ENCODE measurements around the gene PRKAR2A. TPM values are rescaled to one million over a fixed set of nuclear protein-coding genes. Genes with fewer than 3 reads are reported as not detected.
"Not testable (repeated sequence)": the region's sequence is repeated elsewhere in the genome, so short reads cannot be mapped to it uniquely, and the experiment has no call there.

PRKAR2A gene
- total RNA-seq, 2 donors from 2014 or later = 30.8 to 40.4 TPM

DNA sequence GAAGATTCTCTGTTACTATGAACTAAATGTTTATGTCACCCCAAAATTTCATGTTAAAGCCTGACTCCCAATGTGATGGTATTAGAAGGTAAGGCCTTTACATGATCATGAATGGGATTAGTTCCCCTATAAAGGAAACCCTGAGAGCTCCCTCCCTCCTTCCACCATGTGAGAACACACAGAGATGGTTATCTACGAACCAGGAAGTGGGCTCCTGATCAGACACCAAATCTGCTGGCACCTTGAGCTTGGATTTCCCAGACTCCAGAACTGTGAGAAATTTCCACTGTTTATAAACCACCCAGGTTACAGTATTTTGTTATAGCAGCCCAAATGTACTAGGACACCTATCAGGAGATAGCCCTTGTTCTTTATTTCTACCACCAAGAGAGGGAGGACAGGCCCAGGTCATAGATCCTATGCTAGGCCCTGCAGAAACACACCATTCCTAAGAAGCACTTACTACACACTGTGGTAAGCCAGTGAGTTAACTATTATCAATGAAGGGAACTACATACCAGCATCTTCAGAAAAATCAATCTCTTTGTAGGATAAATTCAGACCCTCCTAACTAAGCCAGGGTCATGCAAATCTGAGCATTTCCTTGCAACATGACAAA lies 59.0 kb downstream of the PRKAR2A start:
- peaks cover 15% of the 10 kb centered on the region for H3K4me1 Mint-ChIP-seq
- peaks cover 4% of the 10 kb centered on the region for H3K36me3 Mint-ChIP-seq (ENCODE audit: low read depth)
- H3K27me3 Mint-ChIP-seq = no peaks in the 10 kb centered on the region
- DNase-seq (no peak), ATAC-seq (peak; percentile 58)
- no peaks in the 10 kb centered on the region for H3K9me3 ChIP-seq (ENCODE audit: control insufficient read depth, low read length, poor library complexity, severe bottlenecking)
- H3K4me3 Mint-ChIP-seq = no peak overlapping the region
- H3K27ac Mint-ChIP-seq = peak overlapping the region; percentile 34

DNA sequence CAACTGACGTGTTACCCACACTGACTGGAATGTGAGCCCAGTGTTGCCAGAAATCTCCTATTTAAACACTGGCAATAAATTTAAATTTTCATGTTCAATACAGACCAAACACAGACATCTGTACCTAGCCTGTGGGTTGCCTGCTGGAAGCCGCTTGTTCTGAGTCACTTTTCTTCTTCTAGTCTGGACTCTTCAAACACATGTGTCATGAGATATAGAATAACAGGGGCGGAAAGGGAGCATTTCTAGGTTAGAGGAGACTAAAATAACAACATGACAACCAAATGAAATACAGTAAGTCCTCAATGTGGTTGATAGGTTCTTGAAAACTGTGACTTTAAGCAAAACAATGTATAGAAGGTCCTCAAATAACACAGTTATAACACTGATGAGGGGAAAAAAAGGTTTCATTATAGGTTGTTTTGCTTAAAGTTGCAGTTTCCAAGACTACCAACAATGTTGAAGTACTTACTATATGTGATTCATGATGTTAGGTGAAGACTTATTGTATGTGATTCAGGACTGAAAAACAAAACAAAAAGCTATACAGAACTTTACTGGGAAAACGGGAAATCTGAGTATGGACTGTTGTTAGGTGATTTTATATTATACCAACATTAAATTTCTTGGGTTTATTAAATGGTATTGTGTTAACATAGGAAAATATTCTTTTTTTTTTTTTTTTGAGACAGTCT lies 63.1 kb downstream of the PRKAR2A start:
- ATAC-seq = no peak
- peaks cover 4% of the 10 kb centered on the region for H3K36me3 Mint-ChIP-seq (ENCODE audit: low read depth)

DNA sequence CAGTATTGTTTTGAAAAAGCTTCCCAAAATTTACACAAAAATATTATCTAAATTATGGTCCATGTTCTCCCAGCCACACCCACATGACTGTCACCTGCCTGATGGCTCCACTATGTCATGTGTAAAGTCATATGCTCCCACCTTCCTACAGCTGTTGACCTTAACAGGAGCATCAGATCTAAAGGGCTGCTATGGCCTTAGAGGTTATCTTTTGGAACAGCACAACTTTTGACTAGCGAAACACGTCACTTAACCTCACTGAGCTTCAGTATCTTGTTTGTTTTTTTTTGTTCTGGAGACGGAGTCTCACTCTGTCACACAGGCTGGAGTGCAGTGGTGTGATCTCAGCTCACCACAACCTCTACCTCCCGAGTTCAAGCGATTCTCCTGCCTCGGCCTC lies 64.4 kb downstream of the PRKAR2A start:
- no peak for DNase-seq
- no peaks in the 10 kb centered on the region for H3K9me3 ChIP-seq (ENCODE audit: control insufficient read depth, low read length, poor library complexity, severe bottlenecking)
- Mint-ChIP-seq H3K27me3 (no peaks in the 10 kb centered on the region), H3K27ac (peak overlapping the region; percentile 57), H3K4me1 (peaks cover 2% of the 10 kb centered on the region), H3K4me3 (no peak overlapping the region), H3K36me3 (ENCODE audit: low read depth) (peaks cover 4% of the 10 kb centered on the region)
- no peak for ATAC-seq

More for the DNA sequence above, 63.1 kb downstream of the PRKAR2A start:
- Mint-ChIP-seq H3K27me3 (no peaks in the 10 kb centered on the region), H3K27ac (no peak overlapping the region), H3K4me3 (no peak overlapping the region), H3K4me1 (peaks cover 10% of the 10 kb centered on the region)
- no peaks in the 10 kb centered on the region for H3K9me3 ChIP-seq (ENCODE audit: control insufficient read depth, low read length, poor library complexity, severe bottlenecking)
- no peak for DNase-seq

DNA sequence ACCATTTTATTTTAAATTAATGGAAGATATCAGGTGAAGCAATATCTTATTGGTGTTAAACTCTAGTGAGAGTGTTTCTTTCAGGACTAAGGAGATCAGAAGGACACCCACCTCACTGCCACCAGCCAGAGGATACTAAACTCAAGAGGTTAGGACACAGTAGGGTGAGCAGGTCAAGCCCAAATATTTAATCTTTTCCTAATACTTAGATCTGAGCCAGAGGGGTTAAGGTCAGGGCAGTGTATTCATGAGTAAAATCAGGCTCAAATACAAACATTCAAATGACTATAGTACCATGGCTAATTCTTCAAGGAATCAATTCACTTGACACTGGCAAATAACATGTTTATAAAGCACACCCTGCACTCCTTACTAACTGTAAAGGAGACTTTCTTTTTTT lies 65.6 kb downstream of the PRKAR2A start:
- H3K36me3 Mint-ChIP-seq (ENCODE audit: low read depth) = peaks cover 4% of the 10 kb centered on the region
- no peak overlapping the region for H3K27ac Mint-ChIP-seq
- H3K4me3 Mint-ChIP-seq = no peak overlapping the region
- no peak for DNase-seq
- no peak for ATAC-seq
- no peaks in the 10 kb centered on the region for H3K27me3 Mint-ChIP-seq
- no peaks in the 10 kb centered on the region for H3K9me3 ChIP-seq (ENCODE audit: control insufficient read depth, low read length, poor library complexity, severe bottlenecking)
- H3K4me1 Mint-ChIP-seq = peaks cover under 1% of the 10 kb centered on the region

DNA sequence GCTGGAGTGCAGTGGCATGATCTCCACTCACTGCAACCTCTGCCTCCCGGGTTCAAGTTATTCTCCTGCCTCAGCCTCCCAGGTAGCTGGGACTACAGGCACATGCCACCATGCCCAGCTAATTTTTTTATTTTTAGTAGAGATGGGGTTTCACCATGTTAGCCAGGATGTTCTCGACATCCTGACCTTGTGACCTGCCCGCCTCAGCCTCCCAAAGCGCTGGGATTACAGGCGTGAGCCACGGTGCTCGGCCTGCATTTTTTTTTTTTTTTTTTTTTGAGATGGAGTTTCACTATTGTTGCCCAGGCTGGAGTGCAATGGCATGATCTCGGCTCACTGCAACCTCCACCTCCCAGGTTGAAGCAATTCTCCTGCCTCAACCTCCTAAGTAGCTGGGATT lies 69.1 kb downstream of the PRKAR2A start:
- not testable (repeated sequence) for H3K36me3 Mint-ChIP-seq (ENCODE audit: low read depth); H3K4me1 Mint-ChIP-seq; H3K27me3 Mint-ChIP-seq; H3K27ac Mint-ChIP-seq; H3K4me3 Mint-ChIP-seq; H3K9me3 ChIP-seq (ENCODE audit: control insufficient read depth, low read length, poor library complexity, severe bottlenecking); ATAC-seq; DNase-seq

DNA sequence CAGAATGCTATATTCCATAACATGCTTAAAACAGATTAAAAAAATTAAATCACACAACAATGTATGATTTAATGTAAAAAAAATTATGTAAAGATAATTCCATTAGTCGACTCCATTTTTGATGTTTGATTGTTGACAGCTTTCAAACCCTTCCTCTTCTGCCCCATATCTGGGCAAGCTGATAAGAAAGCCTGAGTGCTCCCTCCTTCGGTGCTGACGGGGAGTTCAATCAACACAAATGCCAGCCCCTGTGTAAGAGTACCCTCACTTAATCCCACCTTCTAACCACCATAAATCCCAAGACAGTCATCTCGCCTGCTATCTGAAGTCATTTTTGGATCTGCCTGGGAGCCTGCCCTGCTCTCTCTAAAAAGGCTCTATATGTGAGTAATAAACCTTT lies 70.8 kb downstream of the PRKAR2A start:
- Mint-ChIP-seq H3K4me1 (peaks cover 3% of the 10 kb centered on the region), H3K4me3 (no peak overlapping the region), H3K36me3 (ENCODE audit: low read depth) (peaks cover 2% of the 10 kb centered on the region), H3K27ac (peak overlapping the region; percentile 19), H3K27me3 (no peaks in the 10 kb centered on the region)
- H3K9me3 ChIP-seq (ENCODE audit: control insufficient read depth, low read length, poor library complexity, severe bottlenecking) = no peaks in the 10 kb centered on the region
- ATAC-seq = no peak
- no peak for DNase-seq

DNA sequence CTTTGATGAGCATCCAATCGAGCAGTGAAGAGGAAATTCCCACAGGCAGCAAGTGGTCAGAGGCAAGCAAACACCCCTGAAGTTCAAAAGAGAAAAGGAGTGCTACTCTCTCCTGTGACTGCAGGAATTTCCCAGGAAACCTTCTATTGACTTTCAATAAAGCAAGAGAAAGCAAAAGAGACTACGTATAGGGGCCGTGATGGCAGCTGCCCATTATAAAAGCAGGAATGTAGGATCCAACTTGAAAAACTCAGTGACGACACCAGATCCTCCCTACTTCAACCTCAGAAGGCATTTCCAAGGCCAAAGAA lies 77.5 kb downstream of the PRKAR2A start:
- H3K4me3 Mint-ChIP-seq = no peak overlapping the region
- no peaks in the 10 kb centered on the region for H3K9me3 ChIP-seq (ENCODE audit: control insufficient read depth, low read length, poor library complexity, severe bottlenecking)
- ATAC-seq (no peak), DNase-seq (no peak)
- H3K4me1 Mint-ChIP-seq = no peaks in the 10 kb centered on the region
- H3K27me3 Mint-ChIP-seq = no peaks in the 10 kb centered on the region
- peaks cover 10% of the 10 kb centered on the region for H3K36me3 Mint-ChIP-seq (ENCODE audit: low read depth)
- H3K27ac Mint-ChIP-seq = peak overlapping the region; percentile 45

DNA sequence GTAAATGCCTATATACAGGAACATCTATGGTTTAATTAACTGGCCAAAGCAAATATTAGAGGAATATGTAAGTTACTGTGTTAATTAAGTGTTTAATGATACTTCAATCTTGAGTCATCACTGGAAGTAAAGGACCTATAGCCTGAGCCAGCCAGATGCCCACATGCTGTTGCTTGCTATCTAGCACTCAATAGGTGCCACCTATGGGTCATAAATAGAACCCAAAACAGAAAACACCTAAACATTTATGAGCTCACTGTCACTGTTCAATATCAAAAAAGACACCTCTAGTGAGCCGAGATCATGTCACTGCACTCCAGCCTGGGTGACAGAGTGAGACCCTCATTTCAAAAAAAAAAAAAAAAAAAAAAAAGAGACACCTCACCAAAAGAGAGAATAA lies 82.3 kb downstream of the PRKAR2A start:
- no peak for DNase-seq
- Mint-ChIP-seq H3K27me3 (no peaks in the 10 kb centered on the region), H3K4me3 (no peak overlapping the region), H3K4me1 (no peaks in the 10 kb centered on the region), H3K36me3 (ENCODE audit: low read depth) (peaks cover 9% of the 10 kb centered on the region), H3K27ac (peak overlapping the region; percentile 89)
- peak; percentile 36 for ATAC-seq
- no peaks in the 10 kb centered on the region for H3K9me3 ChIP-seq (ENCODE audit: control insufficient read depth, low read length, poor library complexity, severe bottlenecking)

DNA sequence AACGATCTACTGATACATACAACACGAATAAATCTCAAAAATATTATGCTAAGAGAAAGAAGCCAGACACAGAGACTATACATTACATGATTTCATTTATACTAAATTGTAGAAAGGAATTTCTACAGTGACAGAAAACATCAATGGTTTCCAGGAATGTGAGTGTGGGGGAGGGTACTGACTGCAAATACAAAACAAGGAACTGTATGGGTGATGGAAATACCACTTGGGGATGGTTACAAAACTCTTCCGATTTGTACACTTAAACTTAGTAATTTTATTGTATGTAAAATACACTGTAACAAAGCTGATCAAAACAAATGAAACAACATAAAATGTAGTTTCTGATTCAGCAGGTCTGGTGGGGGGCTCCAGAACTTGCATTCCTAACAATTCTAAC lies 84.9 kb downstream of the PRKAR2A start:
- H3K36me3 Mint-ChIP-seq (ENCODE audit: low read depth) = peaks cover 8% of the 10 kb centered on the region
- no peak overlapping the region for H3K4me3 Mint-ChIP-seq

DNA sequence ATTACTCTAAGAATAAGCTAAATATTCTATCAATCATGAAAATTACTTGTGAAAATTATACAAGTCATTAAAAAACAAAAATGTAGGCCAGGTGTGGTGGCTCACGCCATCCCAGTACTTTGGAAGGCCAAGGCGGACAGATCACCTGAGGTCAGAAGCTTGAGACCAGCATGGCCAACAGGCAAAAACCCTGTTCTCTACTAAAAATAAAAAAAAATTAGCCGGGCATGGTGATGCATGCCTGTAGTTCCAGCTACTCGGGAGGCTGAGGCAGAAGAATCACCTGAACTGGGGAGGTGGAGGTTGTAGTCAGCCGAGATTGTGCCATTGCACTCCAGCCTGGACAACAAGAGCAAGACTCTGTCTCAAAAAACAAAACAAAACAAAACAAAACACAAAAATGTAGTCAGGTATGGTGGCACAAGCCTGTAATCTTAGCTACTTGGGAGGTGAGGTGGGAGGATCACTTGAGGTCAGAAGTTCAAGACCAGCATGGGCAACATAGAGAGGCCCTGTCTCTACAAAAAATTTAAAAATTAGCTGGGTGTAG lies 87.6 kb downstream of the PRKAR2A start:
- not testable (repeated sequence) for H3K27me3 Mint-ChIP-seq; ATAC-seq; H3K4me1 Mint-ChIP-seq; DNase-seq; H3K36me3 Mint-ChIP-seq (ENCODE audit: low read depth); H3K9me3 ChIP-seq (ENCODE audit: control insufficient read depth, low read length, poor library complexity, severe bottlenecking); H3K4me3 Mint-ChIP-seq
- H3K27ac Mint-ChIP-seq = peak overlapping the region; percentile 21

More for the DNA sequence above, 84.9 kb downstream of the PRKAR2A start:
- Mint-ChIP-seq H3K27ac (no peak overlapping the region), H3K4me1 (no peaks in the 10 kb centered on the region), H3K27me3 (no peaks in the 10 kb centered on the region)
- ATAC-seq (no peak), DNase-seq (no peak)
- H3K9me3 ChIP-seq (ENCODE audit: control insufficient read depth, low read length, poor library complexity, severe bottlenecking) = no peaks in the 10 kb centered on the region

DNA sequence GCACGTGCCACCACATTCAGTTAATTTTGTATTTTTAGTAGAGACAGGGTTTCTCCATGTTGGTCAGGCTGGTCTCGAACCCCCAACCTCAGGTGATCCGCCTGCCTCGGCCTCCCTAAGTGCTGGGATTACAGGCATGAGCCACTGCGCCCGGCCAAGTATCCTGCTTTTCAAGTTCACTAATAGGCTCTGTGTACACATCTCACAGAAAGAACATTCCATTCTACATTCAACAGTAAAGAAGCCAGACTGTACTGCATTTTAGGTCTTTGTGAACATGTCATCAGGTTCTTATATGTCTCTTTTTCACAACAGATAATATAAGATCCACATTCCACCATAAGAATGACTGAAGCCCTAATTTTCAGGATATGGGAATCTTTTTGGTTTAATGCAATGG lies 88.1 kb downstream of the PRKAR2A start:
- not testable (repeated sequence) for DNase-seq; H3K9me3 ChIP-seq (ENCODE audit: control insufficient read depth, low read length, poor library complexity, severe bottlenecking); H3K4me1 Mint-ChIP-seq; H3K27me3 Mint-ChIP-seq; H3K4me3 Mint-ChIP-seq; H3K36me3 Mint-ChIP-seq (ENCODE audit: low read depth); ATAC-seq
- peak overlapping the region; percentile 21 for H3K27ac Mint-ChIP-seq

DNA sequence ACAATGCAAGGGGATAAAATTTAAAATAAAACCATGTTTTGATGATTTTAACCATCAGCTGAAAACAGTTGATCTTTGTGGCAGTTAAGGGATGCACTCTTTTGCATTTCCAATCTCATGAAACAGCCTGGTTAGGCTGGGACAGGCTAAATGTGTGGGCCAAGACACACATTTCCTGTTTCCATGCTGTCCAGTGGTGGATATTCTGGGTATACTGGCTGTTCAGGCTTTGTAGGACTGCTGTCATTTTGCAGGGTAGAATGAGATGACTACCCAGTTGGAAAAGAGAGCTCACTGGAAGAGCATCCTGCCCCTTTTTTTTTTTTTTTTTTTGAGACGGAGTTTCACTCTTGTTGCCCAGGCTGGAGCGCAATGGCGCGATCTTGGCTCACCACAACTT lies 88.6 kb downstream of the PRKAR2A start:
- no peaks in the 10 kb centered on the region for H3K9me3 ChIP-seq (ENCODE audit: control insufficient read depth, low read length, poor library complexity, severe bottlenecking)
- Mint-ChIP-seq H3K27ac (peak overlapping the region; percentile 21), H3K36me3 (ENCODE audit: low read depth) (peaks cover 4% of the 10 kb centered on the region), H3K4me1 (peaks cover 3% of the 10 kb centered on the region), H3K4me3 (no peak overlapping the region), H3K27me3 (no peaks in the 10 kb centered on the region)
- no peak for DNase-seq
- no peak for ATAC-seq

DNA sequence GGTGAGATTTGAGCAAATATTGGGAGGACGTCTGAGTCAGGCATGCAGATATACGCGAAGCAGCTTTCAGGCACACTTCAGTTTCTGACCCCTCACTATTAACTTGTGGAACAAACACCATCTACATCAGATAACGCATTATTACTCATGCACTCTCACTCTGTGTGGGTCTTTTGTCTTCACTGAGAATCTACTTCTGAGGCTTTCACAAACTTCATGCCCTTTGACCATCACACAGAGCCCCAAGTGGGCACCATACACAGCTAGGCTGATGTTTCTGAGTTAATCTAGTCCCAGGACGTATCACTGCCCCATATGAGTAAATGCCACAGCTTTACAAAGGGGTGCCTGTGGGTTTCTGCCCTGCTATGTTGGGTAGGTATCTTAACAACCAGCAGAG lies 91.0 kb downstream of the PRKAR2A start:
- H3K4me1 Mint-ChIP-seq = peaks cover 3% of the 10 kb centered on the region
- no peaks in the 10 kb centered on the region for H3K27me3 Mint-ChIP-seq
- DNase-seq (no peak), ATAC-seq (no peak)
- H3K9me3 ChIP-seq (ENCODE audit: control insufficient read depth, low read length, poor library complexity, severe bottlenecking) = no peaks in the 10 kb centered on the region
- no peak overlapping the region for H3K4me3 Mint-ChIP-seq
- H3K36me3 Mint-ChIP-seq (ENCODE audit: low read depth) = peaks cover 5% of the 10 kb centered on the region
- no peak overlapping the region for H3K27ac Mint-ChIP-seq

DNA sequence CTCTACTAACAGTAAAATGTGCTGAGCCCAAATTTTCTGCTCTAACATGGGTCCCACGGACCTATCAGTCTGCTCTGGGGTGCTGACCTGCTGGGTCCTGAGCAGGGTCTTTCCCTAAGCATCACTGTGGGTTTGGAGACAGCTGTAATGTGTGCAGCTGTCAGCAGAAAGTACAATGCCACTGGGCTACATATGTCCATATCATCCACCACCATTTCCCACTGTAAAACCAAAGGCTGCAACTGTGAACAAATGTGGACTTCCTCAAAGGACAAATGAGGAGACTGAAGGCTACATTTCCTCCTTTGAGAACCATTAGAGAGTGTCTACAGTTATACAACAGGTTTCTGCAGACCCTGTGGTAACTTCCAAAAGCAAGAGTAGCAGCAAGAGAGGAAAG lies 96.8 kb downstream of the PRKAR2A start:
- DNase-seq = no peak
- ATAC-seq = no peak
- no peaks in the 10 kb centered on the region for H3K4me1 Mint-ChIP-seq
- no peak overlapping the region for H3K4me3 Mint-ChIP-seq
- H3K27ac Mint-ChIP-seq = no peak overlapping the region
- no peaks in the 10 kb centered on the region for H3K27me3 Mint-ChIP-seq
- H3K9me3 ChIP-seq (ENCODE audit: control insufficient read depth, low read length, poor library complexity, severe bottlenecking) = no peaks in the 10 kb centered on the region
- H3K36me3 Mint-ChIP-seq (ENCODE audit: low read depth) = peaks cover 2% of the 10 kb centered on the region

Measured in T-helper 17 cell (primary cell).